Adrenal gland (tissue), 12 donors: ENCODE data around the gene NFIC. TPM values are rescaled to one million over a fixed set of nuclear protein-coding genes. Genes with fewer than 3 reads are reported as not detected.

Experiments used
- DNase-seq, 7 donors: peaks; one replicate each; pipeline ENCODE4 v3.0.0-alpha.2; 2019 to 2020
- H3K27ac ChIP-seq, 5 donors: fragments of 200-600 bp; sonication (generic) in 4 of 5; 1 replicate in 3 of 5; 2 replicates in 2 of 5; pipeline versions ENCODE4 v1.5.1 to v1.8.0; 2016 to 2020; ENCODE audit warnings: mild to moderate bottlenecking in 1 of 5
- H3K27me3 ChIP-seq: fragments of 200-600 bp; 2 replicates; pipeline ENCODE4 v1.8.0; 2021
- H3K36me3 ChIP-seq, 2 donors: fragments of 200-600 bp; replicated peaks in 1 of 2; 1 replicate in 1 of 2; 2 replicates in 1 of 2; pipeline versions ENCODE4 v1.5.1 to v1.8.0; 2018 to 2022
- H3K4me1 ChIP-seq, 2 donors: fragments of 200-600 bp; replicated peaks in 1 of 2; 1 replicate in 1 of 2; 2 replicates in 1 of 2; pipeline versions ENCODE4 v1.5.1 to v1.8.0; 2018 to 2021
- H3K4me3 ChIP-seq, 4 donors: fragments of 200-600 bp; sonication (generic) in 3 of 4; one replicate each; pipeline ENCODE4 v1.5.1; 2016 to 2018
- H3K9me3 ChIP-seq, 3 donors: fragments of 200-600 bp; sonication (generic) in 1 of 3; replicated peaks in 1 of 3; 1 replicate in 2 of 3; 2 replicates in 1 of 3; pipeline versions ENCODE4 v1.5.1 to v1.8.0; 2016 to 2021
- POLR2A ChIP-seq, 2 donors: fragments of 450-650 bp; IDR thresholded peaks; one replicate each; pipeline ENCODE4 v1.6.1; 2017; ENCODE audit warnings: antibody characterized with exemption in 2 of 2, mild to moderate bottlenecking in 2 of 2, moderate library complexity in 1 of 2
- WGBS, 4 donors: extraction: QIAGEN DNeasy Blood & Tissue Kit in 2 of 4; methylation state at CpG; one replicate each; pipeline versions ENCODE4 v1.1.5 to v1.1.7; 2013 to 2017; 5-methylcytosine and 5-hydroxymethylcytosine counted together
- intact Hi-C, 2 donors: fragments of 100-400 bp; cut with DNase I; formaldehyde crosslinking; loops; one replicate each; pipeline versions ENCODE4 v1.14.1 to v1.15.0; 2022 to 2023
- polyA plus RNA-seq, 3 donors: library from polyadenylated mRNA; stranded (reverse); fragments of 200-250 nt in 2 of 3; fragments of 350-450 nt in 1 of 3; fragmentation: Illumina TruSeq in 1 of 3; extraction: RNeasy Lipid Tissue Mini Kit (QIAGEN cat#74804) in 1 of 3; gene quantifications; one replicate each; pipeline ENCODE4 v1.2.3, GENCODE V29; 2013 to 2014
- total RNA-seq, 9 donors: library from RNA; depleted of rRNA in 4 of 9; stranded (reverse); fragments of >200 nt in 4 of 9; fragments of 120-200 nt in 1 of 9; fragmentation: NEBNext Ultra II Directional in 1 of 9; extraction: Animal tissue kit (Norgen Biotek cat#: 25700) in 1 of 9; gene quantifications; one replicate each; pipeline versions ENCODE4 v1.1.0 to v1.2.4, GENCODE V29; 2013 to 2023
- TF ChIP-seq, protein P1 (sequence below), 6 experiments: fragments of 450-650 bp in 4 of 6; fragments of 200-600 bp in 2 of 6; sonication (generic) in 1 of 6; IDR thresholded peaks; 1 replicate in 5 of 6; 2 replicates in 1 of 6; pipeline versions ENCODE4 v1.5.1 to v1.8.0; 2016 to 2021; ENCODE audit warnings: antibody characterized with exemption in 6 of 6, mild to moderate bottlenecking in 2 of 6, moderate library complexity in 1 of 6
- donor health status: healthy with polysubstance abuse.
- donor health status: Bipolar disorder and iron deficiency.
- donor health status: DM: yes; HTN: yes; CAD: no.
- donor health status: DM: no; HTN: no; CAD: no.
- donor health status: DM: no; HTN: no; CAD: no.
- donor health status: DM: yes; HTN: yes; CAD: no.

The NFIC gene
- total and polyA plus RNA-seq, 12 donors = 3.5 to 329 (median 171) TPM

- H3K9me3 ChIP-seq = no peaks in the 10 kb centered on the region
- TF ChIP-seq POLR2A (IDR thresholded peaks at IDR 0.05) = no peak
- TF ChIP-seq, protein P1, sequence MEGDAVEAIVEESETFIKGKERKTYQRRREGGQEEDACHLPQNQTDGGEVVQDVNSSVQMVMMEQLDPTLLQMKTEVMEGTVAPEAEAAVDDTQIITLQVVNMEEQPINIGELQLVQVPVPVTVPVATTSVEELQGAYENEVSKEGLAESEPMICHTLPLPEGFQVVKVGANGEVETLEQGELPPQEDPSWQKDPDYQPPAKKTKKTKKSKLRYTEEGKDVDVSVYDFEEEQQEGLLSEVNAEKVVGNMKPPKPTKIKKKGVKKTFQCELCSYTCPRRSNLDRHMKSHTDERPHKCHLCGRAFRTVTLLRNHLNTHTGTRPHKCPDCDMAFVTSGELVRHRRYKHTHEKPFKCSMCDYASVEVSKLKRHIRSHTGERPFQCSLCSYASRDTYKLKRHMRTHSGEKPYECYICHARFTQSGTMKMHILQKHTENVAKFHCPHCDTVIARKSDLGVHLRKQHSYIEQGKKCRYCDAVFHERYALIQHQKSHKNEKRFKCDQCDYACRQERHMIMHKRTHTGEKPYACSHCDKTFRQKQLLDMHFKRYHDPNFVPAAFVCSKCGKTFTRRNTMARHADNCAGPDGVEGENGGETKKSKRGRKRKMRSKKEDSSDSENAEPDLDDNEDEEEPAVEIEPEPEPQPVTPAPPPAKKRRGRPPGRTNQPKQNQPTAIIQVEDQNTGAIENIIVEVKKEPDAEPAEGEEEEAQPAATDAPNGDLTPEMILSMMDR (IDR thresholded peaks at IDR 0.05) = no peak
- DNase-seq = peak in 2 of 7 donors; percentile 60 to 64
- H3K27ac ChIP-seq = peak overlapping the region in 1 of 5 donors; percentile 2
- H3K36me3 ChIP-seq = no peaks in the 10 kb centered on the region
- H3K4me3 ChIP-seq = no peak overlapping the region
- 57 to 64% (median 61%) methylated on average over 10 to 11 of the region's 11 CpGs for WGBS, 4 donors
- peaks cover 0 to 7% of the 10 kb centered on the region in 2 donors for H3K4me1 ChIP-seq
- intact Hi-C loops = loop anchor here in 1 of 2 donors (5.0 kb wide), 1 partner anchor 148 kb away; no protein-coding TSS in a partner anchor
- no peaks in the 10 kb centered on the region for H3K27me3 ChIP-seq
Measured at GRCh38 chr19:3470500-3471128, 104.2 kb downstream of the NFIC start.

DNA sequence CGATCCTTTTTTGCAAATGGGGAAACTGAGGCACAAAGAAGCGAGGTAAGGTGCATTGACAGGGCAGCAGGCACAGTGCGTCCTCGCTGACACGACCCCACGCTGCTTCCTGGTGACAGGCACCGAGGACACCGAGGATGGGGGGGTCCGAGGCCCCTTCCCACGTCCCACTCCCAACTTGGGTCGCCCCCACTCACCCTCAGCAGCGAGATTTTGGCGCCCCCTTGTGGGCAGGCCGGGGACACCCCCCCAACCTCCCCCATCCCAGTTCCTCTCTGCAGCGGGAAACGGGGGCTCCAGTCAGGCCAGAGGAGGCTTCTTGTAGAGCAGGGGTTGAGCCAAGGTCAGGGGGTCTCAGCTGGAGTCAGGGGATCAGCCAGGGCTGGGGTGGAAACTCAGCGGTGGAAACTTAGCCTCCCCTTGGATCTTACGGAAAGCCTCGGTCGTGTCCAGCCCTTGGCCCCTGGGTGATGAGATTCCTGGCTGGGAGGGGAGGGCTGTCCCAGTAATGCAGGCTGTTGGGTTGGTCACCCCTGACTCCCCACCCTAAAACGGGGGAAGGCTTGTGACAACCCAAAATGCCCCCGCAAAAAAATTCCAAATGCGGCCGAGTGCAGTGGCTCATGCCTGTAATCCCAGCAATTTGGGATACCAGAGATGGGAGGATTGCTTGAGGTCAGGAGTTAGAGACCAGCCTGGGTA, 105.7 kb downstream of the NFIC start:
- intact Hi-C loops = loop anchor here in 1 of 2 donors (5.0 kb wide), 1 partner anchor 150 kb away; no protein-coding TSS in a partner anchor
- Histone ChIP-seq H3K27me3 (no peaks in the 10 kb centered on the region), H3K4me3 (no peak overlapping the region), H3K9me3 (no peaks in the 10 kb centered on the region), H3K27ac (no peak overlapping the region), H3K4me1 (peaks cover 0 to 7% of the 10 kb centered on the region in 2 donors), H3K36me3 (no peaks in the 10 kb centered on the region)
- TF ChIP-seq POLR2A (IDR thresholded peaks at IDR 0.05) = no peak
- TF ChIP-seq, protein P1 (IDR thresholded peaks at IDR 0.05) = peak; percentile 73 to 87 (median 80)
- 21 to 48% (median 30%) methylated on average over 4 to 24 of the region's 24 CpGs for WGBS, 4 donors
- DNase-seq = peak in 2 of 7 donors; percentile 60 to 62

GRCh38 chr19:3474010-3474409, 107.6 kb downstream of the NFIC start:
- Histone ChIP-seq H3K4me3 (no peak overlapping the region), H3K4me1 (peaks cover 0 to 7% of the 10 kb centered on the region in 2 donors), H3K27ac (no peak overlapping the region), H3K9me3 (no peaks in the 10 kb centered on the region), H3K27me3 (no peaks in the 10 kb centered on the region), H3K36me3 (no peaks in the 10 kb centered on the region)
- intact Hi-C loops = loop anchor here (2.0 to 5.0 kb wide), 2 partner anchors 151 to 152 kb away; no protein-coding TSS in a partner anchor
- DNase-seq = no peak
- 74 to 80% (median 79%) methylated on average over 8 of the region's 8 CpGs for WGBS, 4 donors
- TF ChIP-seq, protein P1 (IDR thresholded peaks at IDR 0.05) = no peak
- TF ChIP-seq POLR2A (IDR thresholded peaks at IDR 0.05) = no peak

DNA sequence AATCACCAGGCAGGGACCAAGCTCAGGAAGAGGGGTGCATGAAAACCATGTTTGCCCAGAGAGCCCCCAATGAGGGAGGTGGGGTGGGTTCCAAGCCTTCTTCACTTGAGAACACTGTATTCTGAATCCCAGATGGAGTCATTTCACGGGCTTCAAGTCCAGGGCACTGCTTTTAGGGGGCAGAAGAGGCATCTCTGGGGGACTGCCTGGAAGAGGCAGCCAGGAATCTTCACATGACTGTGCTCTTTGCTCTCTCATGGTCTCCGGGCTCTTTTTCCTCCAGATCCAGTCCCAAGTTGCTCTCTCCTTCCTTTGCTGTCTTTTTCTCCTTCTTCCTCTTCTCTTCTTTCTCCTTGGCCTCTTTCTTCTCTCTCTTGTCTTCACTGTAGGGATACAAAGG, 108.2 kb downstream of the NFIC start:
- intact Hi-C loops = loop anchor here (2.0 to 5.0 kb wide), 2 partner anchors 152 kb away; no protein-coding TSS in a partner anchor

More for the DNA sequence above, 108.2 kb downstream of the NFIC start:
- 65 to 83% (median 77%) methylated on average over 2 of the region's 2 CpGs for WGBS, 4 donors
- Histone ChIP-seq H3K9me3 (no peaks in the 10 kb centered on the region), H3K27ac (no peak overlapping the region), H3K36me3 (no peaks in the 10 kb centered on the region), H3K4me3 (no peak overlapping the region), H3K27me3 (no peaks in the 10 kb centered on the region), H3K4me1 (peaks cover 0 to 7% of the 10 kb centered on the region in 2 donors)
- DNase-seq = no peak
- TF ChIP-seq, protein P1 (IDR thresholded peaks at IDR 0.05) = no peak
- no peak for TF ChIP-seq POLR2A (IDR thresholded peaks at IDR 0.05)
